Activated CD8-positive, alpha-beta memory T cell treated with anti-CD3 and anti-CD28 coated beads for 36 hours (primary cell): ENCODE results near the gene ANO1. TPM values are rescaled to one million over a fixed set of nuclear protein-coding genes. Genes with fewer than 3 reads are reported as not detected.

Source experiments
- CTCF ChIA-PET: fragments of 350-600 bp; sonication (Branson Sonifier 250); formaldehyde crosslinking; loops from one replicate; lab custom pipeline; 2021; ENCODE audit warnings: antibody characterized with exemption; lab: Charles Lee
- POLR2A ChIA-PET: fragments of 350-600 bp; sonication (Branson Sonifier 250); formaldehyde crosslinking; loops from one replicate; lab custom pipeline; 2021; ENCODE audit warnings: antibody characterized with exemption; lab: Charles Lee
- total RNA-seq, 2 experiments: library from RNA; stranded (reverse); gene quantifications; one replicate each; pipeline ENCODE4 v1.2.3, GENCODE V29; 2021

ANO1 gene
- total RNA-seq, 2 experiments from 2014 or later, result not detected

- ChIA-PET POLR2A (no interaction called here), CTCF (no interaction called here)
These were observed 9.5 kb downstream of the ANO1 start for GRCh38 chr11:70087446-70088167.

- ChIA-PET POLR2A (no interaction called here), CTCF (no interaction called here)
These were observed 10.7 kb downstream of the ANO1 start for GRCh38 chr11:70088735-70089250.

- ChIA-PET POLR2A (no interaction called here), CTCF (no interaction called here)
These were observed 11.5 kb downstream of the ANO1 start for GRCh38 chr11:70089631-70090030.

- ChIA-PET POLR2A (no interaction called here), CTCF (no interaction called here)
These were observed 12.9 kb downstream of the ANO1 start for GRCh38 chr11:70090961-70091381.

GRCh38 chr11:70091638-70092037 is 13.5 kb downstream of the ANO1 start:
- CTCF ChIA-PET, result no interaction called here
- POLR2A ChIA-PET, result no interaction called here

- POLR2A ChIA-PET, result no interaction called here
- CTCF ChIA-PET, result interaction anchor here (0.6 kb wide), 1 partner anchor 513 kb away, joined by 3 read pairs; no protein-coding TSS in a partner anchor
These were observed 15.0 kb downstream of the ANO1 start for GRCh38 chr11:70092959-70093715.

- ChIA-PET CTCF (no interaction called here), POLR2A (no interaction called here)
These were observed 17.6 kb downstream of the ANO1 start for GRCh38 chr11:70095541-70096252.

- POLR2A ChIA-PET, result no interaction called here
- CTCF ChIA-PET, result no interaction called here
These were observed 19.9 kb downstream of the ANO1 start for GRCh38 chr11:70097783-70098563.

GRCh38 chr11:70098936-70099335 is 20.8 kb downstream of the ANO1 start:
- POLR2A ChIA-PET, result no interaction called here
- CTCF ChIA-PET, result no interaction called here

GRCh38 chr11:70099578-70100279 is 21.6 kb downstream of the ANO1 start:
- POLR2A ChIA-PET, result no interaction called here
- CTCF ChIA-PET, result no interaction called here

- CTCF ChIA-PET, result no interaction called here
- POLR2A ChIA-PET, result no interaction called here
These were observed 22.1 kb downstream of the ANO1 start for GRCh38 chr11:70100280-70100603.

- CTCF ChIA-PET, result no interaction called here
- POLR2A ChIA-PET, result no interaction called here
These were observed 22.7 kb downstream of the ANO1 start for GRCh38 chr11:70100791-70101190.

GRCh38 chr11:70103256-70103975 is 25.3 kb downstream of the ANO1 start:
- CTCF ChIA-PET, result no interaction called here
- POLR2A ChIA-PET, result no interaction called here

- CTCF ChIA-PET, result no interaction called here
- POLR2A ChIA-PET, result no interaction called here
These were observed 26.3 kb downstream of the ANO1 start for GRCh38 chr11:70104419-70104818.

GRCh38 chr11:70104961-70105360 is 26.8 kb downstream of the ANO1 start:
- POLR2A ChIA-PET, result no interaction called here
- CTCF ChIA-PET, result no interaction called here

- ChIA-PET POLR2A (no interaction called here), CTCF (no interaction called here)
These were observed 27.2 kb downstream of the ANO1 start for GRCh38 chr11:70105369-70105754.

GRCh38 chr11:70105755-70106571 is 27.8 kb downstream of the ANO1 start:
- ChIA-PET POLR2A (no interaction called here), CTCF (no interaction called here)

GRCh38 chr11:70106757-70107156 is 28.6 kb downstream of the ANO1 start:
- POLR2A ChIA-PET, result no interaction called here
- CTCF ChIA-PET, result no interaction called here
